ENCODE results near the gene EXOC3.

Gene EXOC3

DNA sequence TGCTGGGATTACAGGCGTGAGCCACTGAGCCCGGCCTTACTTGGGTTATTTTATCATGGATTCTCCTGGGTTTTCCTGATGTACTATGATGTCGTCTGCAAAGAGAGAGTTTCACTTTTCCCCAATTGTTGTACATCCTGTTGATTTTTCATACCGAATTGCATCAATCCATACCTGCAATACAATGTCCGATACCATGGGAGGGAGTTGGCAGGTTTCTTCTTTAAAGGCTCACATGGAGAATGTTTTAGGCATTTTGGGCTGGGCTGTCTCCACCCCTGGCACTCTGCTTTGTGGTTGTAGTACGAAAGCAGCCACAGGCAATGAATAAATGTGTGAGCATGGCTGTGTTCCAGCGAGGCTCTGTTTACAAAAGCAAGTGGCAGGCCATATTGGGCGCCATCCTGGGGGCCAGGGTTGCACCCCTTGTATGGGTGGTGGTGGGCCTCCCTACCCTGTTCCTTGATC, 35.1 kb upstream of the EXOC3 start:
- no peak for DNase-seq

DNA sequence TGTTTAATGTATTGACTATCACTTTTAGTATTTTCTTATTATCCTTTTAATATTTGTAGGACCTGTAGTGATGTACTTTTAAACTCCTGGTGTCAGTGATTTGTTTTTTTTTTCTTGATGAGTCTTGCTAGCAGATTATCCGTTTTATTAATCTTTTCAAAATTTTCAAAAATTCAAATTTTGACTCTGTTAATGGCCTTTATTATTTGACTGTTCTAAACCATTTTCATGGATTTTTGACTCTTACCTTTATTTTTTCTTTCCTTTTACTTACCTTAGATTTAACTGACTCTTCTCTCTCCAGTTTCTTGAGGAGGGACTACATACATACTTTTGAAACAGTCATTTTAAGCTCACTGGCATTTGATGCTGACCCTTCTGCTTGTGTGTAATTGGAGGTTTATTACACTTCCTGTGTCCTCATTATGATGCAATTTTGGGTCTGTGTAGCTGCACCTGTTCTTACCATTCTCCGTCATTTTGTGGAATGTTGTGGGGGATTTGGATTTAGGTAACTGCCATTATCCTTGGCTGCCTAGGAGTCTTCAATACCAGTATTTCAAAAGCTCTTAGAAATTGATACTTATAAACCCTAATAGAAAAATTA, 32.0 kb upstream of the EXOC3 start:
- DNase-seq: no peak

DNA sequence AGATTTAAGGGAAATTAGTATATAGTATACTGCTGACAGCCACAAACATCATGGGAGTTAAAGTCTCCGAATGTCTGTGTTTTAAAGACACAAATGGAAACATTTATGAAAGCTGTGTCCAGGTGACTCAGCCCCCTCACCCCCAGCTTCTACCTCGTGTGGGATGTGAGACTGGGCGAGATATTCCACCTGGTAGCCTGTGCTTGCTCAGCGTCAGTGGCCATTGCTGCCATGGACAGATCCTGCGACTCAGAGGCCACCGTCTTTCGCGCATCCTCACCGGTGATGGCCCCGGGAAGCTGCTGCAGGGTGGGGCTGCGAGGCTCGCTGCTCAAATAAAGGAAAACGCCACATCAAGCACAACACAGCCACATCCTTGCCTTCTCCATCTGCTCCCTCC, 31.2 kb upstream of the EXOC3 start:
- no peak for DNase-seq

DNA sequence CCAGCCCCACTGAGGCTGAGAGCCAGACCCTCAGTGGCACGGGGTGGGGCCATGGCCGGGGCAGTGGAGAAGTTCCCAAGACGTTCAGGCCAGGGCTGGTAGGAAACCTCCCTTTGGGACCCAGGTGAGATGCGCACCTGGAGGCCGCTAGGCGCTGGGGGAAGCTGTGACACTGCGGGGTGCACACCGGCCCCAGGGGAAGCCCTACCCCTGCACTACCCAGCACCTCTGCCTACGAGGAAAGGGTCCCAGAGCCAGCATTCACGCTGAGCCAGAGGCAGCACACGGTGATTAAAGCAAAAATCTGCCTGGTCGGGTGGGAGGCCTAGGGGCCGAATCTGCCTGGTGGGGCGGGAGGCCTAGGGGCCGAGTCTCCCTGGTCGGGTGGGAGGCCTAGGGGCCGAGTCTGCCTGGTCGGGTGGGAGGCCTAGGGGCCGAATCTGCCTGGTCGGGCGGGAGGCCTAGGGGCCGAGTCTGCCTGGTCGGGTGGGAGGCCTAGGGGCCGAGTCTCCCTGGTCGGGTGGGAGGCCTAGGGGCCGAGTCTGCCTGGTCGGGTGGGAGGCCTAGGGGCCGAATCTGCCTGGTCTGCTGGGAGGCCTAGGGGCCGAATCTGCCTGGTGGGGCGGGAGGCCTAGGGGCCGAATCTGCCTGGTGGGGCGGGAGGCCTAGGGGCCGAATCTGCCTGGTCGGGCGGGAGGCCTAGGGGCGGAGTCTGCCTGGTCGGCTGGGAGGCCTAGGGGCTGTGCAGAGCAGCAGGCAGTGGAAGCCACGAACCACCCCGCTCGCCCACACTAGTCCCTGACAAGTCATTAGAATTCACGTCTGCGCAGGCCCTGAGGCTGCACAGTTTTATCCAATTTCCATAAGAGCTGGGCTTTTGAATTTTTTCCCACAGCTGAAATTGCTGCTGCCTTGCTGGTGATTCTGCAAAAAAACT, 27.7 kb upstream of the EXOC3 start:
- peak; percentile 91 for DNase-seq

DNA sequence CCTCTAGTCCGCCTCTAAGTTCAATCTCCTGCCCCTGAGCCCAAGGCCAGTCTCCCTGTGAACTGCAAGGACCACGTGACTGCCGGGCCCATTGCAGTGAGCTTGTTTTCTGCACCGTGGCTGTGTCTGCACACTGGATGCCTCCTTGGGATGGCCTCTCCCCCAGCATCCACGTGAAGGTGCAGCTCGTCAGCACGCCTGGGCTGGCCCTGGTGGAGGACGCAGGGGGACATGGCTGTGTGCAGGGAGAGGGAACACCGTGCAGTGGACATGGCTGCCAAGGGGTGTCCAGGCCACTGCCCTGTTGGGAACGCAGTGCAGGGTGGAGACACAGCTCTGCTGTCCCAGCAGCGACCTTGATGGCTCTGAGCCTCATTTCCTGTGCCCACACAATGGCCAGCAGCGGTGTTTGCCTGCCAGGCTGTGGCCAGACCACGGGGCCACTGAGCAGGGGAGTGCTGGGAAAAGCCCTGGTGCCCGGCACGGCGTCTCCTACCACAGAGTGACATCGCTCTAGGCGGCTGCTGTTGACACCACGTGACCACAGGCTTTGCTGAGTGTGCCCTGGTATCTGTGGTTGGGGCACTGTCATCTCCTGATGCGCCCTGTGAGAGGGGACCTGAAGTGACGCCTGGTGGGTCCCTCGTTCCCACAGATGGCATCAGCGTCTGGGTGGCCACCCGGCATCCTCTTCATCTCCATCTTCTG, 26.9 kb upstream of the EXOC3 start:
- no peak for DNase-seq

DNA sequence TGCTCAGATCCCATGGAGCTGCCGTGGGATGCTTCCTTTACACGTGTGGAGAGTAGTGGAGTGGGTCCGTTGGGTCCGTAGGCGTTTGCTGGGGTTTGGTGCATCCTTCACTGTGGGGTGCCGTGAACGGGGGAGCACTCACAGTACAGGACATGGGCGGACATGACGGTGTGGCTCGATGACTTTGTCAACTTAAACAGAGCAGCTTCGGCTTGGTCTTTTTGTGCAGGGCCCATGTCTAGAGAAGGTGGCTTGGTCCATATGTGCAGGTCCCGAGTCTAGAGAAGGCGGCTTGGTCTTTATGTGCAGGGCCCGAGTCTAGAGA, 26.4 kb upstream of the EXOC3 start:
- no peak for DNase-seq

DNA sequence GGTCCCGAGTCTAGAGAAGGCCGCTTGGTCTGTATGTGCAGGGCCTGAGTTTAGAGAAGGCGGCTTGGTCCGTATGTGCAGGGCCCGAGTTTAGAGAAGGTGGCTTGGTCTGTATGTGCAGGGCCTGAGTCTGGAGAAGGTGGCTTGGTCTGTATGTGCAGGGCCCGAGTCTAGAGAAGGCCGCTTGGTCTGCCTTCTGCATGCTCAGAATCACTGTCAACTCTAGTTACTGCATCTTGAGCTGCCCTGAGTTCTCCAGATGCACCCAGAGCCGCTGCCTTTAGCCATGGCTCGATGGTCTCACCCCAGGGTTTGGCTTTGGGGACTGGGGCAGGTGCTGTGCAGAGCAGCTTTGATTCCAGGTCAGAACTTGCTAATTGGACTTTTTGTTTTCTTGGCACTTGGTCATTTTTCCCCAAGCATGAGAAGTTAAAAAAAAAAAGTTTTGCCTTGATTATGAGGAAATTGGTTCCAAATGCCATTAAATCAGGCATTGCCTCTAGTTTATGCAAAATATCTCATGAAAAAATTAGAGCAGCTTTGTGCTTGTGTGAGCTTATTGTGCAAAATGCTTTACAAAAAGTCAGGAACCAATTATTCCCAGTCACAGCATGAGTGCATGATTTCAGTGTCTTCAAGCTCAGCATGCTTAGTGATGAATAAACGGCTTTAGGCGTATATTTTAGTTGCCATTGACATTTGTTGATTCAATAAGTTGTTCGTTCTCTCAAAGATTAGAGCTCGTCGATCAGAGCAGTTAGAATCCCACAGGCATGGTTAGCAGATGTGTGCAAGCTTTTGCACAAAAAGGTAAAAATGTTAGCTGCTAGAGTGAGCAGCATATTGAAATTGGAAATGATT, 25.4 kb upstream of the EXOC3 start:
- peak; percentile 74 for DNase-seq

DNA sequence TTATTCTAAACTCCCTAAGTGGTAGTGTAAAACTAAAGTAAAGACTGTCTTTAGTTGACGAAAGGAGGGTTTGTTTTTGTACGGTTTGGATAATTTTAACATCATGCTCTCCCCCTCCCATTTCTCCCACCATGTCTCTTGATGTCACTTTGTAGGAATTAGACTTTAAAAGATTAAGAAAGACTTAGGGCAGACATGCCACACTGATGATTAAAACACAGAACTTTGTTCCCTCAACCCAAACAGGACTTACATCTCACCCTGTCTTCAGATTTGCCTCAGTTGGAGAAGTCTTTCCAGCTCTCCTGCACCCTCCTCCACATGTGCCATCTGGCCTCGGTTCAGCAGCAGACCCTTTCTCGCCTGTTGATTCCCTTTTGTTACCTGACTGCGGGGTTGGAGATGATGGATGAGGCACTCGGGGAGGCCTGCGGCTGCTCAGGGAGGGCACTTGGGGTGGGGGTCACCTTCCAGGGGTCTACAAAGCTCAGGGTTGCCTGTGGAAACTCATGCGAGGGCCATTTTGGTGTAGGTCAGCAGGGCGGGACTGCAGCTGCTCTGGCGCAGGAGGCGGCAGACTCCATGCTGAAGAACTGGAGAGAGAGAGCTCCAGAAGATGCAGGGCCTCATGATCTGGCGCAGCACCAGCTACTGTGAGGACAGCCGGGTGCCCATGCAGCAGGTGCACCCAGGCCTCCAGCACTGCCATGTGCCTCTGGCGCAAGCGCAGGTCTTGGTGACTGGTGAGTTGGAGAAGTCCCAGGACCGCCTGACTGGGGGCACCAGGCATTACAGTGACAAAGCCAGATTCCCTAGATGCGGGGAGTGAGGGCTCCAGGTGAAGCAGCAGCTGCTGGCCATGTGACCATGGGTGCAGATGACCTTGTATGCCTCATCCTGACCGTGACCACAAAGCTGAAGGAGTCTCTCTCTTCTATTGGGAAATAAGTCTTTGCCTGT, 24.5 kb upstream of the EXOC3 start:
- DNase-seq: no peak

DNA sequence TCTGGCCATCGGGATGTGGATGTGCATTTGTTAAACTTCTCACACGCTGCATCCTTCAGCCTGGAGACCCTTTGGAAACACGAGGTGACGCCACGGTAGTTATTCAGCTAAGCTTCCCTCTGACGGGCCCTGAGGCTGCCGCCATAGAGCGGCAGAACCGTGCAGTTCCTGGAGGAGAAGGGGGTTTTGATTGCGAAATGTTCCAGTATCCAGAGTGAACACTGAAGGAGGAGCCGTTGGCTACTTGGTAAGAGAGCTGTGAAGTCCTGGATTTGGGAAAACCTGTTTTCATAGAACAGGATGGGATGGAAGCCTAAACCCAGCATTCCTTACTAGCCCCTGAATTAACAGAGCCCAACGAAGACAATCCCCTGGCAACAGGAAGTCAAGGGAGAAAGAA, 23.0 kb upstream of the EXOC3 start:
- DNase-seq: no peak

DNA sequence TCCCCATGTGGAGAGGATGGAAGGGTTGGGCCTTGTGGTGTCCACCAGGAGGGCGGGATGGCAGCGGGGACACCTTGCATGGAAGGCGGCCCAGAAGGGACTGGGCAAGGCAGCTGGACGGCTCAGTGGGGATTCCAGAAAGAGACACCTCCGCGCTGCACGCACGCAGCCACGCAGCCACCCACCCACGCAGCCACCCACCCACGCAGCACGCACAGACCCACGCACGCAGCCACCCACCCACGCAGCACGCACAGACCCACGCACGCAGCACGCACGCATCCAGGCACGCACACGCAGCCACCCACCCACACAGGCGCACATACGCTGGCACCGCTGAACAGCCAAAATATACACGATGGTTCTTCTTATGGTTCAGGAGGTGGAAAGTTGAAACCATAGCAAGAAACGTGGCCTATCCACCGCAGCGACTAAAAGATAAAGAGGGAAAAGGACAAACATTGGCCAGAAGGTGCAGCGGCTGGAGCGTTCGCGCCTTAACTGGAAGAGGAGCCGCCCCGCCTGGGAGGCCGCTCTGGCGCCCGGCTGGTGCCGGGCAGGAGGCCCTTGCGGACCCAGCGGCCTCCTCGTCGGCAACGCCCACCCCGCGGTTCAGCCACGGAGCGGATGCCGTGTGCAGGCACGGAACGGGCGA, 22.2 kb upstream of the EXOC3 start:
- DNase-seq: no peak

DNA sequence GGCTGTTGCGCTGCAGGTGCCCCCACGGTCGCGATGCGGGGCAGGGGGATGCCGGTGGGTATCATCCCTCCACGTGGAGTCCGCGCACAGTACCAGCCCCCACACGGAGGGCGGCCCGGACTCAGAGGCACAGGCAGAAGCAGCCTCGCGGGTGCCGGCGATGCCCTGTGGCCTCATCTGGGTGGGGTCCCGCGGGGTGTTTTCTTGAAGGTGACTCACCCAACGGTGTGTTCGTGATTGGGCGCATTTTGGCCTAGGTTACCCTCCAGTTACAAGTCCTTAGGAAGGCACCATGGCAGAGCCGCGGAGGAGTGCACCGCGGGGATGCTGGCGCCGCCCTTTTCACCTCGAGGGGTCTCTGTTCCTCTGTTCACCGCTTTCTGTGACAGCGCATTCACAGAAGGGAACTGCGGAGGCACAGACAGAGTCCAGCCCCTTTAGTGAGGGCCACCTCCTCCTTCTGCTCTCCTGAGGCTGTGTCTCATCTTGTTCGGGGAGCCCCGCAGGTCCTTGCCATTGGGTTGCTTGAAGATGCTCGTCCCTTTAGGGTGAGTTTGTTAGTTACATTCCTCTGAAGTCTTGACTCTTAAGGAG, 21.6 kb upstream of the EXOC3 start:
- DNase-seq: no peak

DNA sequence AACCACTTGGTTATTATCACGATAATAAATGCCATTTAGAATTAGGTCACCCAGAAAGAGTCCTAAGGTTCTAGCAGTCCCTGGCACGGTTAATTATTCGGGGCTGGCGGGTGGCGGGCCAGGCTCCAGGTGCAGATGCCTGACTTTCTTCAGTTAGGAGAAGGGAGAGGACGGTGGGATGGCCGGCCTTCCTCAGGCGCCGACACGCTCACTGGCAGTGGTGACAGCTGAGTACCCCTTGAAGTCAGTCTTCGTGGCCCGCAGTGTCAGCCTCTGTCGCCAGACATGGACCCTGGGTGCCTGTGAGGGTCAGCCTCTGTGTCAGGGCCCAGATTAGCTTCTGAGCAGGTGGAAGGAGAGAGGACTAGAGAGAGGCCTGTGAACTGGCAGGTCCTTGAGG, 21.1 kb upstream of the EXOC3 start:
- DNase-seq: no peak

DNA sequence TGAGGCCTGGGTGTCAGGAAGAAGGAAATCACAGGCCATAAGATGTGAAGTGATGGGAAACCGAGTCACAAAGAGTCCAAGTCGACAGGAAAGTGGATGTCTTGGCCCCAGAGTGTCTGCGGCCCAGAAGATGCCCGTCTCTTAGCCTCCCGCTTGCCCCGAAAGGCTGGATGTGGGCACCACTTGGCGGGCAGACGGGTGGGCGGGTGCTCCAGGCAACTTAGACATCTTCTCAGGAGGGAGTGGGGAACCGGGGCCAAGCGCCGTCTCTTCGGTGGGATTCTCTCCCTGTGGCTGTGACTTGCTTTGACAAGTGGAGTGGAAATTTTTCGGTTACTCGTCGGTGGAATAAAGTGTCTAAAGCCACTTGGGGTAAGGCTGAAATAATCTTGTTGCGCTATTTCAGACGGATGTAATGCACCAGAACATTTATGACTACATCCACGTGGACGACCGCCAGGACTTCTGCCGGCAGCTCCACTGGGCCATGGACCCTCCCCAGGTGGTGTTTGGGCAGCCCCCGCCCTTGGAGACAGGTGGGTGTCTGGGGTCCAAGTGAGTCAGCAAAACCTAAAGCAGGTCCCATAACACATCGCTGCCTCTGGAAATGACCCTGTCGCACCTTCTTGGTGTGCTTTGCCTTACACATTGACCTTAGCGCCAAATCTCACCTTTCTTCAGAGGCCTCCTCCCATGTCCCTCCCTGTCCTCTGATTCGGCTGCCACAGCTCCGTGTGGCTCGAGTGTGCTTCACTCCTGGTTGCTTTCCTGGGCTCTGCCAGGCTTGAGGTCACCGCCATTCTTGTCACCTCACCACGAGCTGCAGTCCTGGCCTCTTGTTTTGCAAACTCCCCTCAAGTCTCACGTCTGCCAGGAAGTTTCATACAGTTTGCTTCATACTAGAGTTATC, 20.4 kb upstream of the EXOC3 start:
- no peak for DNase-seq

DNA sequence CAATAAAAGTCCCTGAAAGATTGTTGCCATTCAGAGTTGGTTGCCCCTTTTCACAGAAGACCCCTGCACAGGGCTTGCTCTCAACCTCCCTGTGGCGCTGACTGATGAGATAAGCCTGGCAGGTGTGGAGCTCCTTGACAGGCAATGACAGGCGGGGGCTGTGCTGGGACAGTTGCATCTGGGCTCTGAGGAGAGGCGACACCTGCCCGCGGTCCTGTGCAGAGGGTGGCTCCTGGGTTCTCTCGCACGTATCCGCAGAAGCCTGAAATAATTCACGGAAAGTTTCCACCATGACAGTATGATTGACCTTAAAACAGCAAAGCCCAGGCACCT, 19.8 kb upstream of the EXOC3 start:
- DNase-seq: no peak

DNA sequence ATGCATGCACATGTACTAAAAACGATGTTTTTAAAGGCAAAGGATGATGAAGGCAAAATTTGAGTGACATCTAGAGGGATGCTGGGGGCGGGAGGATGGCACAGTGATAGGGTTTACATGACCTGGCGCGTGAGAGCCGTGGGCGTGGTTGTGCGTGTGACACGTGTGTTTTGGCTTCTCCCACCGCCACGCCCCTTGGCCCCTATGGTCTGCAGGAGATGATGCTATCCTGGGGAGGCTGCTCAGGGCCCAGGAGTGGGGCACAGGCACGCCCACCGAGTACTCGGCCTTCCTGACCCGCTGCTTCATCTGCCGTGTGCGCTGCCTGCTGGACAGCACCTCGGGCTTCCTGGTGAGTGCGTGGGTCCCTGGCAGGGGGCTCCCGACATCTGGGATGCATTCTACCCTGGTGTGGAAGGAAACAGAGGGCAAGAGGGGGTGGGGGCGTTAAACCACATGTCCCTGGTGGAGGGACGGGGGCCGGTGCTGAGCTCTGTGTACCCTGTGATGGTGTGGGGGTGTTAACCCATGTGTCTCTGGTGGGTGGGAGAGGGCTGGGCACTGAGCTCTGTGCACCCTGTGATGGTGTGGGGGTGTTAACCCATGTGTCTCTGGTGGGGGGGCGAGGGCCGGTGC, 19.2 kb upstream of the EXOC3 start:
- no peak for DNase-seq

DNA sequence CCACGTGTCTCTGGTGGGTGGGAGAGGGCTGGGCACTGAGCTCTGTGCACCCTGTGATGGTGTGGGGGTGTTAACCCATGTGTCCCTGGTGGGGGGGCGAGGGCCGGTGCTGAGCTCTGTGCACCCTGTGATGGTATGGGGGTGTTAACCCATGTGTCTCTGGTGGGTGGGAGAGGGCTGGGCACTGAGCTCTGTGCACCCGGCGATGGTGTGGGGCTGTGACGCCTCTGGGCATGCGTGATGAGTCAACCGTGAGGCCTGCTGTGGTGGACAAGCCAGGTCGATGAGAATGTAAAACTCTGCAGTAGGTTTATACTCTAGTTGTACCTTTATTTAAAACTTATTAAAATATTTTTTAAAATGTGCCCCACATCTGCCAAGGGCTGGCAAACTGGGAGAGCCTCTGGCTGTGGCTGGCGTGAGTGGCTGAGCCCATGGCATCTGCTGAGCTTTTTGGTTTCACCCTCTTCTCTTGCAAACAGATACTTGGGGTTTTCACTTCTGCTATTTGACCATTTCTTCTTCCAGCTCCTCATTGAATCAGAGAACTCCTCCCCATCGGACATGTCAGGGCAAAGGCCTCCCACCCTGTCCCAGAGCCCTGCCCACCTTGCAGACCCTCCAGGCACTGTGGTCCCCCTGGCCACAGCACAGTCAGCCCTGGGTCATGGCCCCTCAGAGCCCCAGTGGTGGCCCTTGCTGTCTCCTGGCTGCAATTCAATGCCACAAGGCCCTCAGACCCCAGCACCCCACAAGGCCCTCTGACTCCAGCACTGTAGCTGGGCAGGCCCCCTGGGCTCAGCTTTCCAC, 18.5 kb upstream of the EXOC3 start:
- no peak for DNase-seq

DNA sequence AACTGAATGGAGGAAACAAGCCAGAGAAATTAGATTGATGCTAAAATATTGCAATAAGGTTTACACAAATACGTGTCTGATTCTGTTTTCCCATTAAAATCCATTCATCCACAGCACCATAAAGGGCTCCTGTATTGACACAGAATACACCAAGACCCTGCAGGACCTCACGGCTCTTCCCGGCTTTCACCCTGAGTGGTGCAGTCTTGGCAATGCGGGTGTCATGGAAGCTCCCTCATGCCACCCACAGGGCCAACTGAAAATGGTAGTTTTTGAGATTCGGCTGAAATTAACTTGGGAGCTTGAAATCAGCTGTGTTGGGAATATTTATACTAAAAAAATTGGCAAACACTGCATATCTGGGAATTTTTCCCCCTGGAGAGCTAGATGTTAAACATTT, 17.3 kb upstream of the EXOC3 start:
- DNase-seq: no peak

DNA sequence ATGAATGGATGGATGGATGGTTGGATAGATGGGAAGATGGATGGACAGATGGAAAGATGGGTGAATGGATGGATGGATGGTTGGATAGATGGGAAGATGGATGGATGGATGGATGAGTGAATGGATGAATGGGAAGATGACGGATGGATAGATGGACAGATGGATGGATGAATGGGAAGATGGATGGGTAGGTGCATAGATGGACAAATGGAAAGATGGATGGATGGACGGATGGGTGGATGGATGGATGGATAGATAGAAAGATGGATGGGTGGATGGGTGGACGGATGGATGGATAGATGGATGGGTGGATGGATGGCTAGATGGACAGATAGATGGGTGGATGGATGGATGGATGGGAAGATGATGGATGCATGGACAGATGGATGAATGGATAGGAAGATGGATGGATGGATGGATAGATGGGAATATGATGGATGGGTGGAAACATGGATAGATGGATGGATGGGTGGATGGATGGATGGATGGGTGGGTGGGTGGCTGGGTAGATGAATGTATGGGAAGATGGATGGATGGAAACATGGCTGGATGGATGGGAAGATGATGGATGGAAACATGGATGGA, 16.5 kb upstream of the EXOC3 start:
- no peak for DNase-seq
